MM.1S (cell line): ENCODE results near the gene CNTNAP2.

ENCODE experiments used
- EZH2 ChIP-seq: fragments of 300-600 bp; sonication (generic); optimal IDR thresholded peaks from 2 replicates; pipeline ENCODE3; 2017; ENCODE audit warnings: low read depth, mild to moderate bottlenecking, antibody characterized with exemption, low read length, mixed read lengths
- EZH2phosphoT487 ChIP-seq: fragments of 300-600 bp; sonication (generic); IDR thresholded peaks from 2 replicates; pipeline ENCODE4 v1.6.1; 2018; ENCODE audit warnings: antibody characterized with exemption, low read length
- TF ChIP-seq, protein P1 (sequence below): fragments of 300-600 bp; sonication (generic); IDR thresholded peaks from 2 replicates; pipeline ENCODE4 v1.5.1; 2016; ENCODE audit warnings: antibody characterized with exemption, low read length, mixed read lengths

DNA sequence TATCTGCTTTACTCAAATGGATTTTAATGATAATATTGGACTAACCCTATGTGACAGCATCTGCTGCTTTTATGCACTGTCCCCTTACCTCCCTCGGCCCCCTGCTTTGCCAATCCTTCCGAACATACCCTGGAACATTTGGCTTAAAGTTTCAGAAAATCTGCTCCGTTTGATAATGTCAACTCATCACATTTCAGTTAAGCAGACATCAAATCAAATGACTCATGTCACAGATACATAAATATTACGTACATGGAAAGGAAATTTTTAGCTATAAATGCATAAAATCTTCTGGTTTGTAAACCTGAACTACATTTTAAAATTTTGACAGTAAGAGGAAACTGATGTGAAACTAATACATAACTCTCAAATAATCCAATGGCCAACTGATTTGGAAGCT is 98.2 kb downstream of the CNTNAP2 start:
- TF ChIP-seq, protein P1, sequence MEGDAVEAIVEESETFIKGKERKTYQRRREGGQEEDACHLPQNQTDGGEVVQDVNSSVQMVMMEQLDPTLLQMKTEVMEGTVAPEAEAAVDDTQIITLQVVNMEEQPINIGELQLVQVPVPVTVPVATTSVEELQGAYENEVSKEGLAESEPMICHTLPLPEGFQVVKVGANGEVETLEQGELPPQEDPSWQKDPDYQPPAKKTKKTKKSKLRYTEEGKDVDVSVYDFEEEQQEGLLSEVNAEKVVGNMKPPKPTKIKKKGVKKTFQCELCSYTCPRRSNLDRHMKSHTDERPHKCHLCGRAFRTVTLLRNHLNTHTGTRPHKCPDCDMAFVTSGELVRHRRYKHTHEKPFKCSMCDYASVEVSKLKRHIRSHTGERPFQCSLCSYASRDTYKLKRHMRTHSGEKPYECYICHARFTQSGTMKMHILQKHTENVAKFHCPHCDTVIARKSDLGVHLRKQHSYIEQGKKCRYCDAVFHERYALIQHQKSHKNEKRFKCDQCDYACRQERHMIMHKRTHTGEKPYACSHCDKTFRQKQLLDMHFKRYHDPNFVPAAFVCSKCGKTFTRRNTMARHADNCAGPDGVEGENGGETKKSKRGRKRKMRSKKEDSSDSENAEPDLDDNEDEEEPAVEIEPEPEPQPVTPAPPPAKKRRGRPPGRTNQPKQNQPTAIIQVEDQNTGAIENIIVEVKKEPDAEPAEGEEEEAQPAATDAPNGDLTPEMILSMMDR = no peak
- TF ChIP-seq EZH2 = no peak
- no peak for TF ChIP-seq EZH2phosphoT487
